Measurements from ENCODE around the gene WFS1.

DNA sequence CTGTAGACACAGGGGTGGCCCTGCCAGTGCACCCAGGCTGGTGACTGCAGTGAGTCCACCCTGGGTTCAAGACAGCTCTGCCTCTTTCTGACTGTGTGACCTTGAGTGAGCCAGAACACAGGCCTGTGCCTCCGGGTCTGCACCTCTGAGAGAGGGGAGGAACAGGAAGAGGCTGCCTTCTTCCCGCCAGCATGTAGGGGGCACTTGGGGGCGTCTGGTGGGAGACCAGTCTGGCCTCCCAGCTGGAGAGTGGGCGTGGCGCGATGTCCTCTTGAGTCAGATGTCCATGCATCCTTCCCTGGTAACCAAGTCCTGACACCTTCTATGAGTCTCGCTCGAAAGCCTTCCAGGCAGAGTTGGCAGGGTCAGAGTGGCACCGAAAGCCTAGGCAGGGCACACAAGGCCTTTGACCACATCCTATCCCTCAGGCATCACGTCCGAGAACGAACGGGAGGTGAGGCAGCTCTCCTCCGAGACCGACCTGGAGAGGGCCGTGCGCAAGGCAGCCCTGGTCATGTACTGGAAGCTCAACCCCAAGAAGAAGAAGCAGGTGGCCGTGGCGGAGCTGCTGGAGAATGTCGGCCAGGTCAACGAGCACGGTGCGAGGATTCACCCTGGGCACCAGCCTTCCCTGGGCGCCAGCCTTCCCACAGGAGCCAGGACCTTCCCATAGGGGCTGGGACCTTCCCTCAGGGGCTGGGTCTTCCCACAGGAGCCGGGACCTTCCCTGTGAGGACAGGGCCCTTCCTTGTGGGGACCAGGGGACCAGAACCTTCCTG is 21.3 kb downstream of the WFS1 start:
- TF ChIP-seq, protein P1, sequence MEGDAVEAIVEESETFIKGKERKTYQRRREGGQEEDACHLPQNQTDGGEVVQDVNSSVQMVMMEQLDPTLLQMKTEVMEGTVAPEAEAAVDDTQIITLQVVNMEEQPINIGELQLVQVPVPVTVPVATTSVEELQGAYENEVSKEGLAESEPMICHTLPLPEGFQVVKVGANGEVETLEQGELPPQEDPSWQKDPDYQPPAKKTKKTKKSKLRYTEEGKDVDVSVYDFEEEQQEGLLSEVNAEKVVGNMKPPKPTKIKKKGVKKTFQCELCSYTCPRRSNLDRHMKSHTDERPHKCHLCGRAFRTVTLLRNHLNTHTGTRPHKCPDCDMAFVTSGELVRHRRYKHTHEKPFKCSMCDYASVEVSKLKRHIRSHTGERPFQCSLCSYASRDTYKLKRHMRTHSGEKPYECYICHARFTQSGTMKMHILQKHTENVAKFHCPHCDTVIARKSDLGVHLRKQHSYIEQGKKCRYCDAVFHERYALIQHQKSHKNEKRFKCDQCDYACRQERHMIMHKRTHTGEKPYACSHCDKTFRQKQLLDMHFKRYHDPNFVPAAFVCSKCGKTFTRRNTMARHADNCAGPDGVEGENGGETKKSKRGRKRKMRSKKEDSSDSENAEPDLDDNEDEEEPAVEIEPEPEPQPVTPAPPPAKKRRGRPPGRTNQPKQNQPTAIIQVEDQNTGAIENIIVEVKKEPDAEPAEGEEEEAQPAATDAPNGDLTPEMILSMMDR (conservative IDR thresholded peaks at IDR 0.05; ENCODE audit: low read length) = no peak; the same call in 1 of the 2 replicates
- no peak for TF ChIP-seq EZH2phosphoT487 (IDR thresholded peaks at IDR 0.05; ENCODE audit: borderline replicate concordance)

Measured in Loucy (cell line).